DMS53 treated with DMSO at 0.1 percent for 48 hours (cell line): ENCODE data around the gene KIF18B.

Experiments used
- DNase-seq: peaks from one replicate; lab custom pipeline; 2025; ENCODE audit not compliant: unreplicated experiment; lab: John Stamatoyannopoulos, UW

KIF18B gene

DNA sequence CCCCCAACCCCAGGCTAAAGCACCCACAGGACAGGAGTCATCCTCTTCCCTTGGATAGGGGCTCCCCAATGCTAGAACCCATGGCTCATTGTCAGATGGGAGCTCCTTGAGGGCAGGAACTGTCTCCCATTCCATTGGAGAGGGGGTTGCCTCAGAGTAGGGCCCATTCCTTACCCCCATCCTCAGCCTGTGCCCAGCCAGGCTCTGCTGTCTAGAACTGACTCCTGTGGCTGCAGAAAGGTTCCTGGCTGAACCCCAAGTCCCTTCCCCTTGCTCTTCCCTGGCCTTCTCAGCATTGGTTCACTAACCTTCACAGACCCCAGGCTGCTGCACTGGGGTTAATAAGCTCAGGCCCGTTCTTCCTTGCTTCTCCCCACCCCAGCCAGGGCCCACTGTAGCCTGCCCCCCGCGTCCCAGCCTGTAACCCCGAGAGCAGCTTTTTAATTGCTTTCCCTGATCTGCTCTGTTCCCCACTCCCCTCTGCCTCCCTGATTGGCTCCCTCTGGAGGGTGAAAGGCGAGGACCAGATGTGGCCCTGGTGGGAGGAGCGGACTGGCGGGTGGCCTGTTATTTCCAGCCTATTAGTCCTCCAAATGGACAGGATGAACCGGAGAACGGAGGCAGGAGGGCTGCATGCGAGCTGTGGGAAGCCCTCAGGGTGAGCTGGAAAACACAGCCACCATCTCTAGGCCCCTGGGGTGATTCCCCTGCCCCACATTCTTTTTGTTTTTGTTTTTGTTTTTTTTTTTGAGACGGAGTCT is 26.3 kb downstream of the KIF18B start:
- DNase-seq: no peak

DNA sequence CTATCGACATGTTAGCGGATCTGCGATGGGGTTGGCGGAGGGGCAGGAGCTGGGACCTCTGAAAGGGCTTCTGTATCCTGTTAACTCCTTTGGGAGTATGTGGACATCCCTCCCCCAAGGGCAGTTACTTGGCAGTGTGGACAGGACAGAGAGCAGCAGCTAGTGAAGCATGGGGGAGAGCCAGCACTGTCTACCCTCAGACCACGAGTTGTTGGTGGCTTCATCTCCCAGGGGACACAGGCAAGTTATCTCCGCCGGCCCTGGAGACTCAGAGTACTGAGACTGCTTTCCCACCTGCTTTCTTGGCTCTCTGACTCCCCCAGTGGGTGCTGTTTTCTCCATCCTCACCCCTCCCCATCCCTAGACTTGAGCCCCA is 27.0 kb downstream of the KIF18B start:
- DNase-seq: no peak

DNA sequence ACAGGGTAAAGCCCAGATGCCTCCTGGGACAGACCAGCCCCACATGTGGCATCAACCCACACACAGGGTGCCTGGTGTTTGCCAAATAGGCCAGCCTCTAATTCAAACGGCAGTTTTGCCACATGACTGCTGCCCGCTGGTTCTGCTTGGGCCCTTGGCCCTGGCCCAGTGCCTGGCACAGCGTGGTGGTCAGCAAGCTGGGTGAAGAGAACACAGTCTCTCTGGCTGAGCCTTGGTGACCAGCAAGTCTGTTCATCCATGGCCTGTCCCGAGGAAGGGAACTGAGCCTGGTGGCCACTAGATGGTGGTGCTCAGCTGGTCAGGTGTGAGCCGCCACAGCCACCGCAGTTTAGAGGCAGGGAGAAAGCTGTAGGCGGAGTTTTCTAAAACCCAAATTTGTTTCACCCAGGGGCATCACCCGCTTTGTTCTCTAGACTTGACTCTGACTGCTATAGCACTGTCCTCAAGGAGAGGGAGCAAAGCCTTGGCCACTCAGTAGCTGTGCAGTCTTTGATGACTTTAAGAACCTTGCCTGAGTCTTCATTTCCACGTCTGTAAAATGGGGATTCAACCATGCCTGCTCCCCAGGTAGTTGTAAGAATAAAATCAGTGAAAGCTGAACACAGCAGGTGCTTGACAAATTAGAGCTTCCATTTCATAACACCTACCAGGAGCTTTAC is 27.5 kb downstream of the KIF18B start:
- DNase-seq: peak; percentile 84

DNA sequence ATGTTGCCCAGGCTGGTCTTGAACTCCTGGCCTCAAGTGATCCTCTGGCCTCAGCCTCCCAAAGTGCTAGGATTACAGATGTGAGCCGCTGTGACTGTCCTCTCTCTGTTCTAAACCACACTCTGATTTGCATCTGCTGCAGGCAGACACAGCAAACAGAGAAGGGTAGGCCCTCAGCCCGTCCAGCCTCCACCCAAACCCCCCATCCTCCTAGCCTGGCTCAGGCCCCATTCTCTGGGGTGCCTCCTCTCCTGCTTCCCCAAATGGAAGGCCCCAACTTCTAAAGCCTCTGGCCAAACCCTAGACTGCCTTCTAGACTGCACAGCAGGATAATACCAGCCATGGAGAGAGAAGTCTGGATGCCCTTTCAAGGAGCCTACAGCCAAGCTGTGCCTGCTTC is 28.2 kb downstream of the KIF18B start:
- DNase-seq: no peak

DNA sequence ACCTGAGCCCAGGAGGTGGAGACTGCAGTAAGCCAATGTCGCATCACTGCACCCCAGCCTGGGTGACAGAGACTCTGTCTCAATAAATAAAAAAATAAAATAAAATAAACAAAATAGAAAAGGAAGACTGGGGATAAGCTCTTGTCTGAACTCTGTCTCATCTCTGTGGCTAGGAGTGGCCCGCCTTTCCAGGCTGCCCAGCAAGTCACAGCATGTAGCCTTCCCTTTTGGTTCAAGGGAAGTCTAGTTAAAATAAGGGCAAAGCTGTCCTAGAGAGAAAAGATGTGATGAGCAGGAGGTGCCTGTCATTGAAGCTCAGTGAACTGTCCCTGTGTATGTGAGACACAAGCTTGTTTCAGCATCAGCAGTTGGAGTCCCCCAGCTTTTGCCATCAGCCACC is 29.6 kb downstream of the KIF18B start:
- DNase-seq: no peak

DNA sequence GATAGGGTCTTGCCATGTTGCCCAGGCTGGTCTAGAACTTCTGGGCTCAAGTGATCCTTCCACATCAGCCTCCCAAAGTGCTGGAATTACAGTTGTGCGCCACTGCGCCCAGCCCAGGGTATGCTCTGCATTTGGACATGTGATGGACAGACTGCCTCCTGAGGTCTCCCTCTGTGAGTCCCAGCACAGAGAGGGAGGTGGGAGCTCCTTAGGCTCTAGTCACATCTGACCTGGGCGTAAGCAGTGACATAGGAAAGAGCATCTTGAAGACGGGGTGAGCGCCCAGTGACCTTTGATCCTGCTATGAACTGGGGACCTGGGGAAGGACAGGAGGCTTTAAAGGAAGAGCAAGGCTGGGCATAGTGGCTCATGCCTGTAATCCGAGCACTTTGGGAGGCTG is 30.1 kb downstream of the KIF18B start:
- no peak for DNase-seq

DNA sequence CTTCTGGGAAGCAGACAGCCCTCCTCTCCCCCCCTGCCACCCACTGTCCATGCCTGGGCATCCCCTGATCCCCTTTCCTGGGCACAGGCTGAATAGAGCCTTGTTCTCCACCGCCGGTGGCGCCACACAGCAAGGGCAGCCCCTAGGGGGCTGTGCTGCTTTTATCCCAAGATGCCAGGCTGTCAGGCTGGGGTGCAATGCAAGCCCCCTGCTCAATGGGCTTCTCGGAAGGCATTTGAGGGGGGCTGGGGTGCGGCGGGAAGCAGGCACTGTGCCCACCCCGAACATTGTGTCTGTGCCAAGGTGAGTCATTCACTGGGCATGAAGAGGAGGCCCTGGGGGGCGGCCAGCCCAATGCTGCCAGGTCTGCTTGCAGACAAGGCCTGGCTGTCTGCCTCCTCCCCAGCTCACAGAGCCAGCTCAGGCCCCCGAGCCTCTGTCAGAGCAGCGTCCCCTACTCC is 30.8 kb downstream of the KIF18B start:
- no peak for DNase-seq

DNA sequence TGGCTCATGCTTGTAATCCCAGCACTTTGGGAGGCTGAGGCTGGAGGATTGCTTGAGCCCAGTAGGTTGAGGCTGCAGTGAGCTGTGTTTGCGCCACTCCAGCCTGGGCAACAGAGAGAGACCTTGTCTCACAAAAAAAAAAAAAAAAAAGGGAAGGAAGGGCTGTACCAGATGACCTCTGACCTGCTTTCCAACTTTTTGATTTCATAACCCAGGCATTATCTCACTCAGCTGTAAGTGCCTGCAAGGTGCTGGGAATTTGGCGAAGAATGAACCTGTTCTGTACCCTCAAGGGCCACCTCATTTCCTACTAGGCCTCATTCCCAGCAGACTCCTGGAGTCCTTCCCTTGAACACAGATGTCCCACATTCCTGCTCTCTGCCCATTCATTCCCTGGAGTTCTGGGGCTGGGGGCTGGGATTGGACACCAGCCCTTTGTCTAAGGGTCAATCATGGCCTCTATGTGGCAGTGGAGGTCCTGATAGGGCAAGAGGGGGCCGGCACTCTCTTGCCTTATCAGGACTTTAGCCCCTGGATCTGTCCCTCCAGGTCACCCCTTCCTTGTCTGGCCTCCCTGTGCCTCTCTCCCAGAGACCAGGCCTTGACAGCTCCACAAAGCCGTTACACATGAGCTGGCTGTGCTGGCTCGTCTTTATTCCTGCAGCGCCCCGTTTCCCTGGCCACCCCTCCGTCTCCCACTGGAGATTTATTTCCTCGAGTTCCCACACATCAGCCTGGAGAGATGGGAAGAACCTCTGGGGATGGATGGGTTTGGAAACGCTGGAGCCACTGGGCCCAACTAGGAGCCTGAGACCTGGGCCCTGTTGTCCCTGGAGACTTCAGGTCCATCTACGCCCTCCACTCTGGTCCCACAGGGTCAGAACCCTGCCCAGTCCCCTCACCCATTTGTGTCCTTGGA is 31.5 kb downstream of the KIF18B start:
- DNase-seq: no peak

DNA sequence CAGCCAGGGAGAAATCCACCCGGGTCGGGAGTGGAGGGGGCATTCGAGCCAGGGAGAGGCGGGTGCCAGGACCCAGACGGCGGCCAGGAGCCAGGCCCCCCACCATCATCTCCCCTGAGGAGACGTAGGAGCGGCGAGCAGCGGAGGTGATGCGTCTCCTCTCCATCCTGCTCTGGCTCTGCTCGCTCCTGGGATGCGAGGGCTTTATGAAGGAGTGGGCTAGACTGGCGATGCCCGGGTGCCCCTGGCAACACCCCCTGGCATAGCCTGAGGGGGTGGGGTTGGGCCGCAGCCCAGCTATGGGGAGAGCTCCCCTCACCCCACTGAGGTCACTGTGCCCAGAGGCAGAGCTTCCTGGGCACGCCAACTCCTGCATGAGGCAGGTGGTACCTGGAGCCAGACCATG is 32.2 kb downstream of the KIF18B start, which contains the start of gene GFAP:
Gene GFAP, minus strand, starts transcription at position 180 of the 406 bp plus-strand sequence. Its CDS starts 14 bp downstream, at position 166.
- DNase-seq: no peak

DNA sequence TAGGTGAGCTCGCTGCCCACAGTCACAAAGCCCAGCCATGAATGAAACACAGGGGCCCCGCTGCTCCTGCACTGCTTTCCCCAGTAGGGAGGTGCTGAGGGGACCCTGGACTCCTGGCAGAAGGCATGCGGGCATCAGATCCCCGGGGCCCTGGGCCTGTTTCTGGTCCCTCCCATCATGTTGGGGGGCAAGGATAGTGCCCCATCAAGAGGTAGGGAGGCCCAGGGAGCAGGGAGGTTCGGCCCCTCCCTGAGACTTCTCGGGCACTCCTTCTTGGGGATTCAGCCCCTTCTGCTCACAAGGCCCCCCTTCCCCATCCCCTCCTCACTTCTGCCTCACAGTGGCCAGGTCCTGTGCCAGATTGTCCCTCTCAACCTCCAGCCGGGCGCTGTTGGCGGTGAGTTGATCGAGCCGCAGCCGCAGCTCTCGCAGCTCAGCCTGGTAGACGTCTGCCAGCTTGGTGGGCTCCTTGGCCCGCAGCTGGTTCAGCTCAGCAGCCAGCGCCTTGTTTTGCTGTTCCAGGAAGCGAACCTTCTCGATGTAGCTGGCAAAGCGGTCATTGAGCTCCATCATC is 32.8 kb downstream of the KIF18B start:
- DNase-seq: no peak

DNA sequence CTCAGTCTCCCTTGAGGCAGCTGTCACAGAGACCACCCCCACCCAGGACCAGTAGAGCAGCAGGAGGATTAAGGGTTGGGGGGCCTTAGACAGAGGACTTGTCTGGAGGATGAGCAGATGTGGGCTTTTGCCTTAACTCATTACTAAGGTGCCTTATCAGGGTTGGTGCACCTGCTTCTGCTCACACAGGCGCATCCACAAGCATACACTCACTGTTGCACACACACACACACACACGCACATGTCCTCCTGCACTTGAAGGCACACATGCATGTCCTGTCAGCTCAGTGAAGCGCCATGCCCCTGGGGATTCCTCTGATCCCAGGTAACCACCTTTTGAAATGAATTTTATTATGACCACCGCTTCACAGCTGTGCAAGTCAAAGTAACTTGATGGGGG is 33.4 kb downstream of the KIF18B start:
- no peak for DNase-seq

DNA sequence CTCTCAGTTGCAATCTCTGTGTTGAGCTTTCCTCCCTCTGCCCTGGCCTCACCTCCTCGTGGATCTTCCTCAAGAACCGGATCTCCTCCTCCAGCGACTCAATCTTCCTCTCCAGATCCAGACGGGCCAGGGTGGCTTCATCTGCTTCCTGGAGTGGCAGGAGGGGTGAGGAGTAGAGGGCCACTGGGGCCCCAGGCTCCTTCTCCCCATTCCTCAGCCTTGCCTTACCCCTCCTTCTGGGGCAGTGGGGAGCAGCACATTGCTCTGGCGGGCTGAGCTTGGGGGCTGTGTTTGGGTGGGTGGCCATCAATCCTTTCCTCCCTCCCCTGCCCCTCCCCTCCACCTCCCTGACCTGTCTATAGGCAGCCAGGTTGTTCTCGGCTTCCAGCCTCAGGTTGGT is 33.9 kb downstream of the KIF18B start:
- DNase-seq: no peak

DNA sequence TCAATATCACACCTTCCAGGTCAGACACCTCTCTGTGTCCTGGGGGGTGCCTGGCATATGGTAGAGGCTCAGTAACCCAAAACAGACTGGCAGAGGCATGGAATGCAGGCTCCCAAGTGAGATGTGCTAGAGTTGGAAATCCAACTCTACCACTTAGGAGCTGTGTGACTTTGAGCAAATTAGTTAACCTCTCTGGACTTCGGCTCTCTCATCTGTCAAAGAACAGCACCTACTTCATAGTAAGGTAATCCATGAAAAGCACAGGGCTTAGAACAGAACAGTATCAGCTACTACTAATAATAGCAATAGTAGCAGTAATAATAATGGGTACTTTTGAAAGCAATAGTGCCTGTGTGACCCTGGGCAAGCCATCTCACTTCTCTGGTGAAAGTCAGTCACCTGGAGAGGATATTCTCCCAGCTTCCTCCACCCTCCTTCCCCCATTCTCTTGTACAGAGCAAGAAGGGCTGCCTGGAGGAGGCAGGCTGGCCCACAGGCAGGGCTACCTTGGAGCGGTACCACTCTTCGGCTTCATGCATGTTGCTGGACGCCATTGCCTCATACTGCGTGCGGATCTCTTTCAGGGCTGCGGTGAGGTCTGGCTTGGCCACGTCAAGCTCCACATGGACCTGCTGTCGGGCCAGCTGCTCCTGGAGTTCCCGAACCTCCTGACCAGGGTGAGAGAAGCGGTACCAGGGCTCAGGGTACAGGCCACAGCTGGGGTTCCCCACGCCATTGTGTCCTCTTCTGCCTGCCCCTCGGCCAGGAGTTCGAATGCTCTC is 34.6 kb downstream of the KIF18B start:
- no peak for DNase-seq

DNA sequence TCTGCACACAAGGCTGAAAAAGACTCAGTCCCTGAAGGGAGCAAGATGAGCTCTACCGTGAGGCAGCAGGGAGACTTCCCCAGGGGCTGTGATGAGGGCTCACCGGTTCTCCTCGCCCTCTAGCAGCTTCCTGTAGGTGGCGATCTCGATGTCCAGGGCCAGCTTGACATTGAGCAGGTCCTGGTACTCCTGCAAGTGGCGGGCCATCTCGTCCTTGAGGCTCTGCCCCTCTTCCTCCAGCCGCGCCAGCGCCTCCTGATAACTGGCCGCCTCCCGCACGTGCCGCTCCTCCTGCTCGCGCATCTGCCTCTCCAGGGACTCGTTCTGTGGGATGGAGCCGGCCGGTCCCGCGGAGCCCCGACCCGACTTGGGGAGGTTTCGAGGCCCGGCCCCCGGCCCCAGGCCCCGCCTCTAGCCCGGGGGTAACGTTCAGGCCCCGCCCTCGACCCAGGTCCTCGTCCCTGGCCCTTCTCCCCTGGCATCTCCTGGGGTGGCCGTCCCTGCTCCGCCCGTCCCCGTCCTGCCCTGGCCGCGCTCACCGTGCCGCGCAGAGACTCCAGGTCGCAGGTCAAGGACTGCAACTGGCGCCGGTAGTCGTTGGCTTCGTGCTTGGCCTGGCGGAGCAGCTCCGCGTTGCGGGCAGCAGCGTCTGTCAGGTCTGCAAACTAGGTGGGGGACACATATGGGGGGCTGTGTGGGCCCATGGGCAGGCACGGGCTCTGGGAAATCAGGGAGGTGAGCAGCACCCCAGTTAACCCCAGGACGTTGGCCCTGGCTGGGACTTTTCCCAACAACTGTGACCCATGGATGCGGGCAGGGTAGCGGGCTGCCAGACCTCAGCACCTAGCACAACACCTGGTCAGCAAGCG is 36.2 kb downstream of the KIF18B start:
- DNase-seq: peak; percentile 83

DNA sequence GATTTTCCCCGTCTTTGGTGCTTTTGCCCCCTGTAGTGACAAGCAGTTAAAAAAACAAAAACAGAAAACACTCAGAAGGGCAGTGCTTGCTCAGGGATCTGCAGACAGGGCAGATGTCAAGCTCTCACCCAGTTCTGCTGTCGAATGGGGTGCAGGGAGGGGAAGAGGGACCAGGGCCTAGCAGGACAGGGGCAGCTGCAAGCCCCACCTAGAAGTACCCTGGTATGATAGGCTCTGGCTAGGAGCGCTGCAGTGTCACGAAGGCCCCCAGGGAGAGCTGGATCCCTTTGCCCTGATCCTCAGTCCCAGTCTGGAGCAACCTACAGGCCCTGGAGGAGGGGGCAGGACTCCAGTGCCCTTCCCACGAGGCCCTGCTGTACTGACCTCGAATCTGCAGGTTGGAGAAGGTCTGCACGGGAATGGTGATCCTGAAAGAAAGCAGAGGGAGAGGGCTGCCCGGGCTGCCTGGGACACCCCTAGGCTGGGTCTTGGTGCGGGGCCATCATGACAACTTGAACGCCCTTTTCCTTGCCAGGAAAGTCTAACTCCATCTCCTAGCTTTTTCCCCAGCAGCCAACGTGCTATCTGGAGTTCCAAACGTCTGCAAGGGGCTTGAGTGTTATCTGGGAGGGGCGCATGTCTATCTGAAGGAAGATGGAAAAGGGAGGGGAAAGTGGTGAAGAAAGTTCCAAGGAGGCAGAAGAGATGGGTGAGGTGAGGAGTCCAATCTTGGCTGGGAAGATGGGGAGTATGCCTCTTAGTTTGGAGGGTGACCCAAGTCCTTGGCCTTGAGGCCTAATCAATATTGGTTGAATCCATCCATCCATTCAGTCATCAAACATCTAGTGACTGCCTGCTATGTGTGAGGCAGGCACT is 37.1 kb downstream of the KIF18B start:
- no peak for DNase-seq

DNA sequence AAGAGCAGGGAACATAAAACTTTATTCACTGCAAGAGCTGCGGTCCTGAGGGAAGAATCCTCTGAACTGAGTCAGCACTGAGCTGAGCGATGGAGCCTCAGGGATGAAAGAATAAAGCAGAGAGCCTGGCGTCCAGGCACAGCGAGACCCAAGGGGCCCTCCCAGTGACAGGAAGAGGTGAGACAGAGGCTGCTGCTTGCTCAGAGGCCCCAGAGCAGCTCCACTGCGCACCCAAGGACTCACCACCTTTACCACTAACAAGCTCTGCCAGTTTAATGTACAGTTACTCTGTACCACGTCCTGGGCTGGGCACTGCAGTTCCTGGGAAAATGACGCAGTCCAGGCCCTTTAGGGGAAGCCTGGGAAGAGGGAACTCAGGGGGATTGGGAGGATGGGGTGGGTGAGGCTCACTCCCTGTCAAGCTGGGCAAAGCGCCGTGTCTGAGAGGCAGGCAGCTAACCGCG is 37.9 kb downstream of the KIF18B start:
- no peak for DNase-seq

DNA sequence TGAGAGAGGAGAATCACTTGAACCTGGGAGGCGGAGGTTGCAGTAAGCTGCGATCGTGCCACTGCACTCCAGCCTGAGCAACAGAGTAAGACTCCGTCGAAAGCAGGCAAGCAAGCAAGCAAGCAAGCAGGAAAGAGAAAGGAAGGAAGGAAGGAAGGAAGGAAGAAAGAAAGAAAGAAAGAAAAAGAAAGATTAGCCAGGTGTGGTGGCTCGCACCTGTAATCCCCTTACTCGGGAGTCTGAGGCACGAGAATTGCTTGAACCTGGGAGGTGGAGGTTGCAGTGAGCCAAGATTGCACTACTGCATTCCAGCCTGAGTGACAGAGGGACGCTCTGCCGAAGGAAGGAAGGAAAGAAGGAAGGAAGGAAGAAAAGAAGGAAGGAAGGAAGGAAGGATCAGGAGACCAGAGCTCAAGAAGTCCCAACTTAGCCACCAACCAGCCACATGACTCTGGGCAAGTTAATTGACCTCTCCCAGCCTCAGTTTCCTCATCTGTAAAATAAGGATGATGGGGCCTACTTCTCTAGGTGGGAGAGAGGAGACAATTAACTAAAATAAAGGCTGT is 38.7 kb downstream of the KIF18B start:
- DNase-seq: no peak
